Activated CD4-positive, alpha-beta T cell treated with anti-CD3 and anti-CD28 coated beads, Interleukin-2, Interleukin-4, amounts not matched to agents 100 ng/mL and 50 ng/mL, durations not matched to agents 16 hours and 8 hours (primary cell): ENCODE data around the gene PDGFRA.
"Not testable (repeated sequence)": the region's sequence is repeated elsewhere in the genome, so short reads cannot be mapped to it uniquely, and the experiment has no call there.

Experiments used
- DNase-seq: peaks from one replicate; pipeline ENCODE4 v3.0.0-alpha.2; 2020; ENCODE audit warnings: low spot score

The PDGFRA gene

DNA sequence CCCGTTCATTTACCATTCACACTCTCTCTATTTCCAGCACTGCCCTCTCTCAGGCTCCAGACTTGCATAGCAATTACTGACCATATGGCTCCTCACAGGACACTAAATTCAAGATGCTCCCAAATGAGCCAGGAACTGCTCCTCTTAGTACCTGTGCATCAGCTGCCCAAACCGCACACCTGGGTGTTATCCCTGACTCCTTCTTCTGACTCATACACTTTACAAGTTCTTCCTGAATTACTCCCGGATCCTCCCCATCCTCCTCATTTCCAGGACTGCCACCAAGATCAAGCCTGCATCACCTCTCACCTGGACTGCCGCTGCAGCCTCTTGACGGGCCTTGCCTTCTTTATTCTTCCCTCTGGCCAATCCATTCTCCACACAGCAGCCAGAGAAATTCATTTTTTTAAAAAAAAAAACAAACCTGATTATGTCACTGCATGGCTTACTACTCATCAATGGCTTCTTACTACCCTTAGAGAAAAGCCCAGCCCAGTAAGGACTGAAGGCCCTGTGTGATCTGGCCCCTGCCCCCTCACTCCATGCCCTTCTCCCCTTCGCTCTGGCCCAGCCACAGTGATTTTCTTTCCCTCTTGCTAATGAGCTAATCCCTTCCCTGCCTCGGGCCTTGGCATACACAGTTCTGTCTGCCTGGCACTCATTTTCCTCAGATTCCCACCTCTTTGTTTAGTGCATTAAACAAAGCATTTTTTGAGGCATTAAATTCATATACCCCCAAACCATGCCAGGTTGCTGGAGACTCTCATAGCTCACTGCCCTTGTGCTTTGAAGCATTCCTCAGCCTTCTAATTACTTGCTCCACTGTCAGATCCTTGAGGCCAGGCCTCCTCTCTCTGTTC is 92.0 kb downstream of the PDGFRA start:
- DNase-seq: no peak

DNA sequence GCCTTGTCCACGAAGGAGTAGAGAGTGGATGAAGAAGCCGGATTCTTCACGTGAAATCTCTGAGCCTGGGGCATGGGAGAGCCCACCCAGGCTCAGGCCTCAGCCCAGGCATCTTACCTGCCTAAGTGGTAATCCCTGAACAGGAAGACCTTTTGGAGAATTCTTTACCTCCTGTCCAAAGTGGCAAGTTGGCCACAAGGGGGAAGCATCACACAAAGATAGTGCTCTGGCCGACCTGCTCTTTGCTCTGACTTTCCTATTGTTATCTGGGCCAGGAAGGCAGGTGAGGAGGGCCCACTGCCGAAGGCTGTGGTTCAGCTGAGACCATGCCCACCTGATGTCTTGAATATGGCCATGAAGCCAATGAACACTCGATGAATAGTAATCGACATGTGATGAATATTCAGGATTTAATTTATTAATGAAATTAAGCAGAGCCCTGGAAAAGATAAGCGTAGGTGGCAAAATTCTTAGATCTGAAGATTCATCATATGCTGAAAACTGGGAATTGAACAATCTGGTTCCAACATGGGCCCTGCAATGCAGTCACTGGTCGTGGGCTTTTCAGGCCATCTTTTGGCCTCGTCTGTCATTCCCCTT is 93.8 kb downstream of the PDGFRA start:
- DNase-seq: peak; percentile 68

DNA sequence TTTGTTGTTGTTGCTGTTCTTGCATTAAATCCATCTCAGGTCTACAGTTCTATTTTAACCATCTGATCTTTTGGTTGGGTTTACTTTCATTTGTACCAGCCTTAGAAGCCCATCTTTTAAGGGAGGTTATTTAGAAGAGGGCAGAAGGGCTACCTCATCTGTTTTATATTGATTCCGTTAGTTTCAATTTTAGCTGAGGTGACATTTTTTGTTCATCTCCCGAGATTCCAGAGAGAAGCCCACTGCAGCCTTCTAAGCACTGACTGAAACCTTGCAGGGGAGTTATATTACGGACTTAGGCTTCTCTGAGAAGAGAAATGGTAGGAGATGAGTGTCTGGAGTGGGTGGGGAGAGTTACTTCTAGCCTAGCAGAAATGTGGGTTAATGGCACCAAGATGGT is 101.8 kb downstream of the PDGFRA start:
- DNase-seq: no peak

DNA sequence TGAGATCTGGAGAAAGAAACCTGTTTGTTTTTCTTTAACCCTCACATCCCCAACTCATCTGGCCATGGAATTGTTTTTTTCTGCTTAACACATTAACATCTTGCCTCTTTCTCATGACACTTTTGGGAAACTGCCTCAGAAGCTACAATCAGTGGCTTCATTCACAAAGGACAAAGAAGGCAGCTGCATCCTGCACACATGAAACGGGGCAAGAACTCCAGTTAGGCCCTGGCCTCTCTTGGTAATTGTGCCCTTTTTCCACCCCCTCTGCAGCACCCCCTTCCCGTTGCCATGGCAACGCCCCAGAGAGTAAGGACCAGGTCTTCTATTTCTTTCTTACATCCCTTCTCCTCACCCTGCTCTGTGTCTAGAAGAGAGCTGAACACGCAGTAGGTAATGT is 103.4 kb downstream of the PDGFRA start:
- DNase-seq: no peak

DNA sequence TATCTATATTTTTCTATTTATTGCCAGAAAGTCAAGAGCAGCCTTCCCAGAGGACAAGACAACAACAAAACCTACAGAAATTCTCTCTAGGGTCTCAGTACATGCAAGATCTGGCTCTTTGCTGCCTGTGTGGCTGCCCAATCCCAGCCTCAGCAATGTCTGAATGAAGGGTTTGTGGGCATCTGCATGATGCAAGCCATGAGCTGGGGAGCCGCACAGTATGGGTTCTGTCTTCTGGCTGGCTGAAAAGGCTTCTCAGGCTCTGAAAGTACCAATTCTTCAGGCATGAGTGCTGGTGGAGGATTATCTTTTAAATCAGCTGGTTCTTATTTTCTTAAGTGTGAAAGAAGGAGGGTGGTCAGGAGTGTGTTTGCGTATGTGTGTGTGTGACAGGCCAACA is 104.6 kb downstream of the PDGFRA start:
- no peak for DNase-seq

DNA sequence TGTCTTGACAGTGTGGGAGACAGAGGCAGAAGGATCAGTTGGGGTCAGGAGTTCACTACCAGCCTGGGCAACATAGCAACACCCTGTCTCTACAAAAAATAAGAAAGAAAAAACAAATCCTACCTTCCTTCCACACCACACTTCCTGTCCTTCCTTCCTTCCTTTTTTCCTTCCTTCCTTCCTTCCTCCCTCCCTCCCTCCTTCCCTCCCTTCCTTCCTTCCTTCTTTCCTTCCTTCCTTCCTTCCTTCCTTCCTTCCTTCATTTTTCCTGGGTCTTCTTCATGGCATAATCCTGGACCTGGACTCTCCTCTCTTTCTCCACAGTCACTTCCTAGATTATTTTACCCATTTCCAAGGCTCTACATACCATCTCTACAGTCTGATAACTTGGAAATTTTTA is 105.7 kb downstream of the PDGFRA start:
- not testable (repeated sequence) for DNase-seq

DNA sequence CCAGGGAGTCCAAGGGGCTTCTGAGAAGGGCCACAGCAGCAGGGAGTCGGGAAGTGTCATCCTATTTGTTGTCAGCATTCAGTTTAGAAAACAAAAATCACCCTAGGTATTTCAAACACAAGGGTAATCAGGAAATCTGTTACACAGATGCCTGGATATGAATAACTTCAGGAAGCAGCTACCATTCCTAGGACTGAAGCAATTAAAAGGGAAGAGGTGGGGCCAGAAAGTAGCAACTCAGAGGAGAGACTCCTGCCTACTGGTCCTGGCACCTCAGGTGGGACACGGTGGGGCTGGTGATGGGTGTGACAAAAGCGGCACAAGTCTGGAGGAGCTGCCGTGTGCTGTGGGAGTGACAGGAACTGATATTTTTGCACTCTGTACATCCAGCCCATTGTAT is 107.9 kb downstream of the PDGFRA start:
- no peak for DNase-seq

DNA sequence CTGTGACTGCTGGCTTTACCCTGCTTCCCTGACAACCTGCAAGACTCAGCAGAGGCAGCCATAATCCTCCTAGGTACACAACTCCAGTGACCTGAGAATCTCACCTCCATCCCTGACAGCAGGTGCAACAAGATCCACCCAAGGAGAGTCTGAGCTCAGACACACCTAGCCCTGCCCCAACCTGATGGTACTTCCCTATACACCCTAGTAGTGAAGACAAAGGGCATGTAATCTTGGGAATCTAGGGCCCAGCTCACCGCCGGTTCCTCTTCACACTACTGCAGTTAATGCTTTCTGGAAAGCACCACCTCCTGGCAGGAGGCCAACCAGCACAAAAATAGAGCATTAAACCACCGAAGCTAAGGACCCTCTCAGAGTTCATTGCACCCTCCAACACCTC is 113.0 kb downstream of the PDGFRA start:
- not testable (repeated sequence) for DNase-seq
